H9 (cell line): Measurements from ENCODE around the gene TMEM163. TPM values are rescaled to one million over a fixed set of nuclear protein-coding genes. Genes with fewer than 3 reads are reported as not detected.

Source experiments
- DNase-seq: peaks from one replicate; pipeline ENCODE4 v3.0.0-alpha.2; 2017
- H2AFZ ChIP-seq: one replicate; pipeline ENCODE4 v1.6.1; 2013; ENCODE audit warnings: mild to moderate bottlenecking, low read length, control low read depth, moderate library complexity
- H2AK5ac ChIP-seq: 2 replicates; pipeline ENCODE4 v1.6.1; 2013; ENCODE audit warnings: low read length, control low read depth, mixed read lengths; ENCODE audit not compliant: insufficient read length
- H2BK120ac ChIP-seq: one replicate; pipeline ENCODE4 v1.6.1; 2013; ENCODE audit warnings: low read depth, mild to moderate bottlenecking, low read length, control low read depth, inconsistent platforms; ENCODE audit not compliant: poor library complexity, severe bottlenecking
- H2BK12ac ChIP-seq: 2 replicates; pipeline ENCODE4 v1.6.1; 2013; ENCODE audit warnings: low read length, control low read depth, mixed read lengths, low read depth; ENCODE audit not compliant: insufficient read length
- H2BK15ac ChIP-seq: 2 replicates; pipeline ENCODE4 v1.6.1; 2013; ENCODE audit warnings: low read depth, low read length, control low read depth
- H2BK20ac ChIP-seq: one replicate; pipeline ENCODE4 v1.6.1; 2013; ENCODE audit warnings: low read depth, mild to moderate bottlenecking, low read length, control low read depth, inconsistent platforms; ENCODE audit not compliant: poor library complexity, severe bottlenecking
- H2BK5ac ChIP-seq: 2 replicates; pipeline ENCODE4 v1.6.1; 2013; ENCODE audit warnings: low read length, control low read depth, mixed read lengths; ENCODE audit not compliant: insufficient read length
- H3K14ac ChIP-seq: 2 replicates; pipeline ENCODE4 v1.6.1; 2013; ENCODE audit warnings: low read length, control low read depth; ENCODE audit not compliant: insufficient read depth
- H3K18ac ChIP-seq: 2 replicates; pipeline ENCODE4 v1.6.1; 2013; ENCODE audit warnings: low read depth, mild to moderate bottlenecking, mixed read lengths, low read length, control low read depth; ENCODE audit not compliant: insufficient read length
- H3K23ac ChIP-seq: 2 replicates; pipeline ENCODE4 v1.6.1; 2013; ENCODE audit warnings: low read length, control low read depth, mixed read lengths, low read depth; ENCODE audit not compliant: insufficient read length
- H3K23me2 ChIP-seq: 2 replicates; pipeline ENCODE4 v1.6.1; 2013; ENCODE audit warnings: low read depth, mild to moderate bottlenecking, mixed read lengths, low read length, control low read depth; ENCODE audit not compliant: insufficient read length, poor library complexity, severe bottlenecking
- H3K27ac ChIP-seq: 2 replicates; pipeline ENCODE4 v1.5.1; 2013; ENCODE audit warnings: low read length, control low read depth, mixed read lengths, low read depth; ENCODE audit not compliant: insufficient read length
- H3K27me3 ChIP-seq: 2 replicates; pipeline ENCODE4 v1.6.1; 2013; ENCODE audit warnings: low read length, control low read depth, inconsistent platforms; ENCODE audit not compliant: insufficient read depth
- H3K4ac ChIP-seq: 2 replicates; pipeline ENCODE4 v1.6.1; 2013; ENCODE audit warnings: low read depth, mild to moderate bottlenecking, control low read depth, inconsistent platforms, low read length, moderate library complexity
- H3K4me1 ChIP-seq: 2 replicates; pipeline ENCODE4 v1.6.1; 2013; ENCODE audit warnings: low read length, control low read depth, inconsistent platforms; ENCODE audit not compliant: insufficient read depth
- H3K4me2 ChIP-seq: 2 replicates; pipeline ENCODE4 v1.6.1; 2013; ENCODE audit warnings: low read length, control low read depth, mixed read lengths; ENCODE audit not compliant: insufficient read length, insufficient read depth
- H3K56ac ChIP-seq: 2 replicates; pipeline ENCODE4 v1.6.1; 2013; ENCODE audit warnings: low read depth, mild to moderate bottlenecking, mixed read lengths, low read length, control low read depth; ENCODE audit not compliant: insufficient read length
- H3K79me1 ChIP-seq: 2 replicates; pipeline ENCODE4 v1.6.1; 2013; ENCODE audit warnings: low read depth, mild to moderate bottlenecking, moderate library complexity, low read length, control low read depth, inconsistent platforms; ENCODE audit not compliant: insufficient read depth, poor library complexity, severe bottlenecking
- H3K79me2 ChIP-seq: 2 replicates; pipeline ENCODE4 v1.6.1; 2013; ENCODE audit warnings: low read length, control low read depth, inconsistent platforms; ENCODE audit not compliant: insufficient read depth
- H3K9ac ChIP-seq: 2 replicates; pipeline ENCODE4 v1.6.1; 2013; ENCODE audit warnings: low read length, control low read depth, mixed read lengths; ENCODE audit not compliant: insufficient read length; ENCODE audit errors: extremely low read depth
- H3K9me3 ChIP-seq: one replicate; pipeline ENCODE4 v1.6.1; 2013; ENCODE audit warnings: low read depth, low read length, inconsistent platforms; ENCODE audit not compliant: control insufficient read depth
- H3T11ph ChIP-seq: one replicate; pipeline ENCODE4 v1.6.1; 2013; ENCODE audit warnings: mild to moderate bottlenecking, low read length, control low read depth, inconsistent platforms
- H4K20me1 ChIP-seq: one replicate; pipeline ENCODE4 v1.6.1; 2013; ENCODE audit not compliant: control insufficient read depth, insufficient read length, insufficient read depth
- H4K5ac ChIP-seq: 2 replicates; pipeline ENCODE4 v1.6.1; 2013; ENCODE audit warnings: low read depth, mild to moderate bottlenecking, mixed read lengths, low read length, control low read depth; ENCODE audit not compliant: insufficient read length
- H4K8ac ChIP-seq: replicated peaks from 2 replicates; pipeline ENCODE4 v1.6.1; 2013; ENCODE audit warnings: low read length, control low read depth, mixed read lengths, low read depth; ENCODE audit not compliant: insufficient read length
- H4K91ac ChIP-seq: 2 replicates; pipeline ENCODE4 v1.6.1; 2013; ENCODE audit warnings: low read depth, mild to moderate bottlenecking, moderate library complexity, mixed read lengths, low read length, control low read depth; ENCODE audit not compliant: insufficient read length
- H3K27ac Mint-ChIP-seq, 3 experiments: 2 replicates in 2 of 3; 3 replicates in 1 of 3; pipeline ENCODE4 v1.8.0; 2020 to 2021; ENCODE audit warnings: mixed read lengths in 3 of 3, mild to moderate bottlenecking in 1 of 3, moderate library complexity in 1 of 3
- H3K27me3 Mint-ChIP-seq: 2 replicates; pipeline ENCODE4 v1.8.0; 2021; ENCODE audit warnings: low read depth, mild to moderate bottlenecking, moderate library complexity, mixed read lengths
- H3K36me3 Mint-ChIP-seq, 3 experiments: 2 replicates in 2 of 3; 3 replicates in 1 of 3; pipeline ENCODE4 v1.8.0; 2020 to 2021; ENCODE audit warnings: low read depth in 3 of 3, mixed read lengths in 3 of 3; ENCODE audit not compliant: insufficient read depth in 1 of 3
- H3K4me1 Mint-ChIP-seq, 2 experiments: 2 replicates each; pipeline ENCODE4 v1.8.0; 2020; ENCODE audit warnings: mixed read lengths in 2 of 2
- H3K4me3 Mint-ChIP-seq, 2 experiments: 2 replicates in 1 of 2; 3 replicates in 1 of 2; pipeline ENCODE4 v1.8.0; 2020 to 2021; ENCODE audit warnings: mild to moderate bottlenecking in 2 of 2, mixed read lengths in 2 of 2, moderate library complexity in 1 of 2
- H3K9me3 Mint-ChIP-seq, 2 experiments: 2 replicates in 1 of 2; 3 replicates in 1 of 2; pipeline ENCODE4 v1.8.0; 2020; ENCODE audit warnings: mild to moderate bottlenecking in 2 of 2, mixed read lengths in 2 of 2, moderate library complexity in 1 of 2
- WGBS: extraction: QIAGEN DNeasy Blood & Tissue Kit; methylation state at CpG from one replicate; pipeline ENCODE4 v1.1.7; 2013; ENCODE audit warnings: missing lambda C conversion rate, low lambda C conversion rate, mixed read lengths; ENCODE audit not compliant: insufficient read length; ENCODE audit errors: extremely low coverage; 5-methylcytosine and 5-hydroxymethylcytosine counted together
- total RNA-seq: library from RNA; stranded (reverse); gene quantifications from 2 replicates; pipeline ENCODE4 v1.2.1, GENCODE V29; 2021
- TF ChIP-seq, protein P1 (sequence below): fragments of 200-600 bp; sonication (generic); conservative IDR thresholded peaks from 3 replicates; pipeline ENCODE4 v1.8.0; 2021; ENCODE audit warnings: antibody characterized with exemption, mild to moderate bottlenecking

TMEM163 gene
- total RNA-seq, 1 experiment from 2014 or later, result 0.39 TPM

DNA sequence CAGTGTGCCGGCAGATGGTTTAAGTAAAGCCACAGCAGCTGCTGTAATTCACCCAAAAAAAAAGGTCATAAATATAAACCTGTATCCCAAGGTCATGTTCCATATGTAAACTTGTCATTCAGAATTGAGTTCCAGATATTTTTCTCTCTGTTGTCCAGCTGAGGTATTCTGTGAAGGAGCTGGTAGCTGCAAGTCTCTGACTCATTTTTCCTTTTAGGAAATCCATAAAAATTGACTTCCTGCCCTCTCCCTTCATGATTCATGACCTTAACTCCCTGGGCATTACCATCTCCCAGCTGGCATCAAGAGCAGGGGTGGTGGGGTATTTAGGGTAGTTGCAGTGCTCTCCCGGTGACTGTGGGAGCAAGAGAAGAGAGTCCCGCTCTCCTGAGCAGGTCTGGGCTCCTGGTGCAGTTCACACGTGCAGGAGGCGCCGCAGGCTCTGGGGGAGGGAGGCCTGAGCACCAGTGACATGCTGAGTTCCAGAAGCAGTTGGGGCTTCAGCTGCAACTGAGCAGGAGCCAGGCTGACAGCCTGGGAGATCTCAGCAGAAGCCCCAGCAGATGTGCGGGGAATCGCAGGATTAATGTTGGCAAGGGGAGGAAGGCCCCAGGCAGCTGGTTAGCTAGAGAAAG lies 272.3 kb downstream of the TMEM163 start:
- H2BK5ac ChIP-seq, result no peak overlapping the region
- no peak overlapping the region for H4K8ac ChIP-seq
- no peaks in the 10 kb centered on the region for H3K9me3 ChIP-seq
- no peak overlapping the region for H2BK120ac ChIP-seq
- H3K4me3 Mint-ChIP-seq, result no peak overlapping the region
- peaks cover 12 to 15% (median 13%) of the 10 kb centered on the region in 3 experiments; a peak in 5 of 7 replicates for H3K36me3 Mint-ChIP-seq
- no CpG with 5 or more reads among the region's 8 CpGs for WGBS
- TF ChIP-seq, protein P1, sequence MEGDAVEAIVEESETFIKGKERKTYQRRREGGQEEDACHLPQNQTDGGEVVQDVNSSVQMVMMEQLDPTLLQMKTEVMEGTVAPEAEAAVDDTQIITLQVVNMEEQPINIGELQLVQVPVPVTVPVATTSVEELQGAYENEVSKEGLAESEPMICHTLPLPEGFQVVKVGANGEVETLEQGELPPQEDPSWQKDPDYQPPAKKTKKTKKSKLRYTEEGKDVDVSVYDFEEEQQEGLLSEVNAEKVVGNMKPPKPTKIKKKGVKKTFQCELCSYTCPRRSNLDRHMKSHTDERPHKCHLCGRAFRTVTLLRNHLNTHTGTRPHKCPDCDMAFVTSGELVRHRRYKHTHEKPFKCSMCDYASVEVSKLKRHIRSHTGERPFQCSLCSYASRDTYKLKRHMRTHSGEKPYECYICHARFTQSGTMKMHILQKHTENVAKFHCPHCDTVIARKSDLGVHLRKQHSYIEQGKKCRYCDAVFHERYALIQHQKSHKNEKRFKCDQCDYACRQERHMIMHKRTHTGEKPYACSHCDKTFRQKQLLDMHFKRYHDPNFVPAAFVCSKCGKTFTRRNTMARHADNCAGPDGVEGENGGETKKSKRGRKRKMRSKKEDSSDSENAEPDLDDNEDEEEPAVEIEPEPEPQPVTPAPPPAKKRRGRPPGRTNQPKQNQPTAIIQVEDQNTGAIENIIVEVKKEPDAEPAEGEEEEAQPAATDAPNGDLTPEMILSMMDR, result no peak
- no peak overlapping the region for H4K91ac ChIP-seq
- H3T11ph ChIP-seq, result no peak overlapping the region
- no peaks in the 10 kb centered on the region for H3K4me1 ChIP-seq
- no peaks in the 10 kb centered on the region for H3K79me1 ChIP-seq
- no peak overlapping the region for H2BK12ac ChIP-seq
- peak overlapping the region in 1 of 3 experiments; percentile 33; a peak in 2 of 7 replicates for H3K27ac Mint-ChIP-seq
- H4K5ac ChIP-seq, result no peak overlapping the region
- no peak overlapping the region for H2AFZ ChIP-seq
- no peaks in the 10 kb centered on the region for H3K27me3 ChIP-seq
- DNase-seq, result no peak
- H3K14ac ChIP-seq, result no peak overlapping the region
- H2BK20ac ChIP-seq, result no peak overlapping the region
- H3K9ac ChIP-seq, result no peak overlapping the region
- no peaks in the 10 kb centered on the region for H3K23me2 ChIP-seq
- no peaks in the 10 kb centered on the region for H3K9me3 Mint-ChIP-seq
- H3K56ac ChIP-seq, result no peak overlapping the region
- H3K27me3 Mint-ChIP-seq, result no peaks in the 10 kb centered on the region
- no peak overlapping the region for H2AK5ac ChIP-seq
- no peaks in the 10 kb centered on the region for H4K20me1 ChIP-seq
- H3K23ac ChIP-seq, result no peak overlapping the region
- no peak overlapping the region for H3K4me2 ChIP-seq
- no peak overlapping the region for H2BK15ac ChIP-seq
- H3K4me1 Mint-ChIP-seq, result peaks cover 9 to 10% of the 10 kb centered on the region in 2 experiments; a peak in 3 of 4 replicates
- no peaks in the 10 kb centered on the region for H3K79me2 ChIP-seq
- no peak overlapping the region for H3K4ac ChIP-seq
- H3K27ac ChIP-seq, result no peak overlapping the region
- H3K18ac ChIP-seq, result no peak overlapping the region
